Activated T-helper 9 cell treated with anti-CD3 and anti-CD28 coated beads, Interleukin-2, amount 50 U/mL, for 16 hours (primary cell): ENCODE measurements around the gene EIF5A2.
A peak's percentile ranks its signal among the peaks of the same experiment; 100 is the strongest.
"Not testable (repeated sequence)": the region's sequence is repeated elsewhere in the genome, so short reads cannot be mapped to it uniquely, and the experiment has no call there.

ENCODE experiments used
- DNase-seq: peaks from one replicate; pipeline ENCODE4 v3.0.0-alpha.2; 2020; ENCODE audit warnings: low read depth

The EIF5A2 gene

GRCh38 chr3:170896781-170897180 lies 11.7 kb downstream of the EIF5A2 start:
- no peak for DNase-seq

GRCh38 chr3:170896333-170896732 lies 12.1 kb downstream of the EIF5A2 start:
- DNase-seq: not testable (repeated sequence)

- DNase-seq: no peak
Observed at GRCh38 chr3:170893895-170894294, 14.5 kb downstream of the EIF5A2 start.

GRCh38 chr3:170889630-170890029 lies 18.8 kb downstream of the EIF5A2 start:
- DNase-seq: no peak

- no peak for DNase-seq
Observed at GRCh38 chr3:170889132-170889531, 19.3 kb downstream of the EIF5A2 start.

- DNase-seq: not testable (repeated sequence)
Observed at GRCh38 chr3:170884109-170884930, 24.1 kb downstream of the EIF5A2 start.

GRCh38 chr3:170878688-170879087 lies 29.7 kb downstream of the EIF5A2 start:
- DNase-seq: not testable (repeated sequence)

- not testable (repeated sequence) for DNase-seq
Observed at GRCh38 chr3:170877311-170877710, 31.1 kb downstream of the EIF5A2 start.

GRCh38 chr3:170876537-170876936 lies 31.9 kb downstream of the EIF5A2 start:
- no peak for DNase-seq

GRCh38 chr3:170869645-170870593 lies 38.5 kb downstream of the EIF5A2 start, which contains the start of gene RPL22L1:
TSS of gene RPL22L1 (minus strand) at chr3:170870195. CDS start at chr3:170870167, 28 bp downstream.
- DNase-seq: peak; percentile 89

- no peak for DNase-seq
Observed at GRCh38 chr3:170869239-170869590, 39.2 kb downstream of the EIF5A2 start.

- DNase-seq: no peak
Observed at GRCh38 chr3:170868577-170869238, 39.7 kb downstream of the EIF5A2 start.

- no peak for DNase-seq
Observed at GRCh38 chr3:170867143-170867937, 41.1 kb downstream of the EIF5A2 start.

- no peak for DNase-seq
Observed at GRCh38 chr3:170866499-170866898, 41.9 kb downstream of the EIF5A2 start.

- no peak for DNase-seq
Observed at GRCh38 chr3:170865209-170866094, 43.0 kb downstream of the EIF5A2 start.

GRCh38 chr3:170864525-170865208 lies 43.8 kb downstream of the EIF5A2 start:
- no peak for DNase-seq

GRCh38 chr3:170863816-170864215 lies 44.6 kb downstream of the EIF5A2 start:
- no peak for DNase-seq

GRCh38 chr3:170862618-170863374 lies 45.6 kb downstream of the EIF5A2 start:
- DNase-seq: no peak

GRCh38 chr3:170858599-170858998 lies 49.8 kb downstream of the EIF5A2 start:
- no peak for DNase-seq
